Hematopoietic multipotent progenitor cell treated with erythropoietin and hydrocortisone succinate and interleukin-3 and kit ligand, for 17 days (in vitro differentiated cells): ENCODE data around the gene ACADVL.

Experiments used
- DNase-seq: peaks from one replicate; pipeline ENCODE4 v3.0.0-alpha.2; 2015; ENCODE audit warnings: low spot score

ACADVL gene

GRCh38 chr17:7191571-7192270 is 28.0 kb upstream of the ACADVL start:
- DNase-seq, result no peak

- DNase-seq, result no peak
Observed at GRCh38 chr17:7192271-7192937, 27.3 kb upstream of the ACADVL start.

GRCh38 chr17:7195971-7196370 is 23.8 kb upstream of the ACADVL start:
- no peak for DNase-seq

GRCh38 chr17:7196651-7197401 is 22.9 kb upstream of the ACADVL start:
- DNase-seq, result no peak

GRCh38 chr17:7203391-7203790 is 16.3 kb upstream of the ACADVL start:
- no peak for DNase-seq

- DNase-seq, result no peak
Observed at GRCh38 chr17:7204336-7204735, 15.4 kb upstream of the ACADVL start.

- peak; percentile 65 for DNase-seq
Observed at GRCh38 chr17:7204828-7205461, 14.8 kb upstream of the ACADVL start.

- no peak for DNase-seq
Observed at GRCh38 chr17:7205561-7205960, 14.2 kb upstream of the ACADVL start.

- DNase-seq, result no peak
Observed at GRCh38 chr17:7207120-7208001, 12.4 kb upstream of the ACADVL start.

GRCh38 chr17:7208027-7208571 is 11.6 kb upstream of the ACADVL start:
- DNase-seq, result no peak

- no peak for DNase-seq
Observed at GRCh38 chr17:7208754-7209460, 10.8 kb upstream of the ACADVL start.

- DNase-seq, result no peak
Observed at GRCh38 chr17:7211491-7212273, 8.1 kb upstream of the ACADVL start.

- peak; percentile 69 for DNase-seq
Observed at GRCh38 chr17:7213895-7214299, 5.8 kb upstream of the ACADVL start.

- peak; percentile 89 for DNase-seq
Observed at GRCh38 chr17:7214300-7215135, 5.2 kb upstream of the ACADVL start.

- DNase-seq, result no peak
Observed at GRCh38 chr17:7215136-7215638, 4.6 kb upstream of the ACADVL start.

- no peak for DNase-seq
Observed at GRCh38 chr17:7215652-7216180, 4.0 kb upstream of the ACADVL start.

- DNase-seq, result no peak
Observed at GRCh38 chr17:7216242-7217112, 3.3 kb upstream of the ACADVL start.
